Heart right ventricle (tissue), 16 donors: ENCODE data around the gene CLIP4. TPM values are rescaled to one million over a fixed set of nuclear protein-coding genes. Genes with fewer than 3 reads are reported as not detected.

ENCODE experiments used
- ATAC-seq, 8 donors: fragments of 200-7000 bp; cut with Tn5 transposase; one replicate each; pipeline ENCODE4 v1.9.1; 2020; ENCODE audit warnings: mild to moderate bottlenecking in 8 of 8, moderate library complexity in 8 of 8, moderate number of reproducible peaks in 1 of 8
- DNase-seq, 2 donors: peaks; one replicate each; pipeline ENCODE4 v3.0.0-alpha.2; 2020
- H3K27ac ChIP-seq, 10 donors: fragments of 200-600 bp; sonication (generic) in 2 of 10; one replicate each; pipeline versions ENCODE4 v1.5.0 to v1.8.0; 2020 to 2022; ENCODE audit warnings: mild to moderate bottlenecking in 3 of 10
- H3K27me3 ChIP-seq, 7 donors: fragments of 200-600 bp; one replicate each; pipeline ENCODE4 v1.8.0; 2021 to 2022; ENCODE audit warnings: mild to moderate bottlenecking in 2 of 7
- H3K36me3 ChIP-seq, 9 donors: fragments of 200-600 bp; sonication (generic) in 1 of 9; one replicate each; pipeline versions ENCODE4 v1.5.0 to v1.8.0; 2020 to 2022; ENCODE audit warnings: mild to moderate bottlenecking in 2 of 9
- H3K4me1 ChIP-seq, 9 donors: fragments of 200-600 bp; sonication (generic) in 1 of 9; one replicate each; pipeline versions ENCODE4 v1.5.0 to v1.8.0; 2020 to 2022; ENCODE audit warnings: mild to moderate bottlenecking in 4 of 9
- H3K4me3 ChIP-seq, 10 donors: fragments of 200-600 bp; sonication (generic) in 2 of 10; one replicate each; pipeline versions ENCODE4 v1.5.0 to v1.8.0; 2020 to 2022; ENCODE audit warnings: mild to moderate bottlenecking in 7 of 10, moderate library complexity in 2 of 10
- H3K9me3 ChIP-seq, 11 donors: fragments of 200-600 bp in 10 of 11; sonication (generic) in 2 of 11; one replicate each; pipeline versions ENCODE4 v1.5.0 to v1.8.0; 2013 to 2022; ENCODE audit warnings: mild to moderate bottlenecking in 2 of 11, control low read depth in 1 of 11, moderate library complexity in 1 of 11
- WGBS, 2 donors: extraction: QIAGEN DNeasy Blood & Tissue Kit; methylation state at CpG; one replicate each; pipeline ENCODE4 v1.1.7; 2013; ENCODE audit warnings: inconsistent platforms in 1 of 2; 5-methylcytosine and 5-hydroxymethylcytosine counted together
- intact Hi-C, 10 donors: fragments of 100-400 bp; cut with DNase I; formaldehyde crosslinking; loops; one replicate each; pipeline versions ENCODE4 v1.11.1 to v1.14.2; 2022
- polyA plus RNA-seq, 2 donors: library from polyadenylated mRNA; stranded (reverse); fragments of 200-250 nt; gene quantifications; one replicate each; pipeline ENCODE4 v1.2.3, GENCODE V29; 2013
- total RNA-seq, 10 donors: library from RNA; stranded (reverse); fragmentation: NEBNext Ultra II Directional in 3 of 10; extraction: Animal tissue kit (Norgen Biotek cat#: 25700) in 3 of 10; gene quantifications; one replicate each; pipeline versions ENCODE4 v1.2.1 to v1.2.4, GENCODE V29; 2021 to 2023
- TF ChIP-seq, protein P1 (sequence below), 9 donors: fragments of 200-600 bp; sonication (generic) in 2 of 9; IDR thresholded peaks; one replicate each; pipeline versions ENCODE4 v1.5.0 to v1.8.0; 2021 to 2022; ENCODE audit warnings: antibody characterized with exemption in 9 of 9, mild to moderate bottlenecking in 5 of 9, moderate library complexity in 1 of 9
- donor health status: Arrhythmogenic right ventricular cardiomyopathy.
- donor health status: ischemic (EF 13 %, LVEDD 7.1; RV severe dilation, severe dysfunction).
- donor health status: healthy with polysubstance abuse.
- donor health status: DM: no; HTN: yes; CAD: no.
- donor health status: DM: no; HTN: no; CAD: no.
- donor health status: ischemic (EF 25% LVEDD 6.9; RV normal size, moderate dysfunction).
- donor health status: ischemic (EF 25% LVEDD 5.7; RV mildly dilated, moderate dysfunction).
- donor health status: healthy.
- donor health status: DM: yes; HTN: yes; CAD: no.
- donor health status: Ischemic cardiomyopathy.
- donor health status: ischemic (EF 35%, LVEDD 5.7; RV mildly dilated, moderate dysfunction).
- donor health status: nonischemic (EF 11% LVEDD 7.7; RV severe dilation, severe dysfunction).
- donor health status: DM: yes; HTN: yes; CAD: no.
- donor health status: PGD.
- donor health status: ischemic (EF 29% LVEDD 5.4; RV normal size, mild dysfunction).
- donor health status: nonischemic (EF 23%, LVEDD 6.1; RV moderate dilation, normal function).

Gene CLIP4
- total and polyA plus RNA-seq, 12 donors, result 8.3 to 55.2 (median 42.8) TPM

DNA sequence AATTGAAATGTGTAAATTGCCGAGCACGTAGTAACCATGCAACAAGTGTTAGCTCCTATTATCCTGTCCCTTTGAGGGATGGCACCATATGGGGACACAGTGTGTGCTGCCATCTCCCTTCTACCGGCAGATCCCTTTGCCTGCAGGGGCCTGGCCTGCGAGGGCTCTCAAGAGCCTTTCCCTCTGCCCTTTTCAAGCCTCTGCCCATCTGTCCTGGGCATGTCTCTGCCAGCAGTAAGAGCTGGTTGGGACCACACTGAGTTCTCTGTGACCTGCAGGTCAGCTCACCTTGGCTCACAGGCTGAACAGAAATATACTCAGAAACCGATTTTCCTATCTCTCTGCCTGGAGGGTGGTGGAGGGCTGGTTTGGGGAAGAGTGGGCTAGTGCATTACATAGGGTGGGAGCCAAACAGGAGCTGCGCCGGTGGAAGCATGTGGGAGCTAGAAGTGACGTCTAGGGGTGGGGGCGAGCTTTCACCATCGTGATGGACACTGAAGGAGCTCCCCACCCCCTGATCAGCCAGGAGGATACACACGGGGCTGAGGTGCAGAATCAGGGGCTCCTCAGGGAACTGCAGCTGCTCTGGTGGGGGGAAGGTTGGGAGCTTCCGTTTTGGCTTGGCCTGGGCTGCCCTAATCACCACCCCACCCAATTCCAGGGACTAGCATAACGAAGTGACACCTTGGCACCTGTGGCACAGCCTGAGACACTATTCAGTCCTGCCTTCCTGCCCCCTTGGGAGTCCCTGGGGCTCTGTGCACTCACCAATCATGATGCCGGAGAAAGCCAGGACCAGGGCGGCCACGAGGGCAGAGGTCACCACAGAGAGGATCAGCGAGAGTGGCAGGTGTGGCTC, 109.7 kb downstream of the CLIP4 start:
- no peak for ATAC-seq
- no peaks in the 10 kb centered on the region for H3K9me3 ChIP-seq
- H3K4me3 ChIP-seq, result no peak overlapping the region
- H3K27me3 ChIP-seq, result peaks cover 0 to 57% (median 44%) of the 10 kb centered on the region in 7 donors
- H3K36me3 ChIP-seq, result no peaks in the 10 kb centered on the region
- TF ChIP-seq, protein P1, sequence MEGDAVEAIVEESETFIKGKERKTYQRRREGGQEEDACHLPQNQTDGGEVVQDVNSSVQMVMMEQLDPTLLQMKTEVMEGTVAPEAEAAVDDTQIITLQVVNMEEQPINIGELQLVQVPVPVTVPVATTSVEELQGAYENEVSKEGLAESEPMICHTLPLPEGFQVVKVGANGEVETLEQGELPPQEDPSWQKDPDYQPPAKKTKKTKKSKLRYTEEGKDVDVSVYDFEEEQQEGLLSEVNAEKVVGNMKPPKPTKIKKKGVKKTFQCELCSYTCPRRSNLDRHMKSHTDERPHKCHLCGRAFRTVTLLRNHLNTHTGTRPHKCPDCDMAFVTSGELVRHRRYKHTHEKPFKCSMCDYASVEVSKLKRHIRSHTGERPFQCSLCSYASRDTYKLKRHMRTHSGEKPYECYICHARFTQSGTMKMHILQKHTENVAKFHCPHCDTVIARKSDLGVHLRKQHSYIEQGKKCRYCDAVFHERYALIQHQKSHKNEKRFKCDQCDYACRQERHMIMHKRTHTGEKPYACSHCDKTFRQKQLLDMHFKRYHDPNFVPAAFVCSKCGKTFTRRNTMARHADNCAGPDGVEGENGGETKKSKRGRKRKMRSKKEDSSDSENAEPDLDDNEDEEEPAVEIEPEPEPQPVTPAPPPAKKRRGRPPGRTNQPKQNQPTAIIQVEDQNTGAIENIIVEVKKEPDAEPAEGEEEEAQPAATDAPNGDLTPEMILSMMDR (IDR thresholded peaks at IDR 0.05), result no peak
- H3K4me1 ChIP-seq, result peaks cover 0 to 18% (median 0%) of the 10 kb centered on the region in 9 donors
- no peak for DNase-seq
- intact Hi-C loops, result no loop called here
- WGBS, 2 donors, result 71 to 78% methylated on average over 17 of the region's 17 CpGs
- H3K27ac ChIP-seq, result no peak overlapping the region

DNA sequence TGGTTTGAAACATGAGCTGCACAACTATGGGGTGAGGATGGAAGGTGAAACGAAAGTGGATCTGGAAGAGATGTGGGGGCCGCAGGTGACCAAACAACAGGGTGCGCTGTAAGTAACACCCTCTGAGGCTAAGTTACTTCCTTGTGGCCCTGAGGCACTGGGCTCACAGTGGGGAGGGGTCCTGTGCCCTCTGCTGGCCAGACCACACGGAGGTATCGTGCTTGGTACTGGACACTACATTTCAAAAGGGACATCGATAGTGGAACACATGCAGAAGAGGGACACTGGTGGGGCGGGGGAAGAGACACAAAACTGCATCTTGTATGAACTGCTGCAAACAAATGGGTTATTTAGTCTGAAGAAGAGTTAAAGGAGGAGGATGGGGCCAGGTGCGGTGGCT, 110.6 kb downstream of the CLIP4 start:
- Histone ChIP-seq H3K4me1 (peaks cover 0 to 18% (median 0%) of the 10 kb centered on the region in 9 donors), H3K27ac (no peak overlapping the region), H3K27me3 (peaks cover 0 to 53% (median 44%) of the 10 kb centered on the region in 7 donors), H3K4me3 (no peak overlapping the region), H3K36me3 (no peaks in the 10 kb centered on the region), H3K9me3 (no peaks in the 10 kb centered on the region)
- ATAC-seq (no peak), DNase-seq (no peak)
- intact Hi-C loops, result no loop called here
- 76 to 80% methylated on average over 8 of the region's 8 CpGs for WGBS, 2 donors
- TF ChIP-seq, protein P1 (IDR thresholded peaks at IDR 0.05), result no peak

DNA sequence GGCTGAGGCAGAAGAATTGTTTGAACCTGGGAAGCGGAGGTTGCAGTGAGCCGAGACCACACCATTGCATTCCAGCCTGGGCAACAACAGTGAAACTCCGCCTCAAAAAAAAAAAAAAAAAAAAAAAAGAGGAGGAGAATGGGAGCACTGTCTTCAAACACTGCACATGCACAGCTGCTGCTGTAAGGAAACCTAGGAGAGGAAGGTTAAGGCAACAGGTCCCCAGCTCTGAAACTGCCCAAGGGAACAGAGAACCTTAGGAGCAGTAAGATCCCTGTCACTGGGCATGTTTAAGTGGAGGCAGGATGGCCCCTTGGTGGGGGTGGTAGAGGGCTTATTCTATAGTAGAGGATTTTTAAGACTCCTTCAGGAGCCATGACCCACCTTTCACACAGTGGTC, 111.2 kb downstream of the CLIP4 start:
- WGBS, 2 donors, result 80 to 82% methylated on average over 2 to 3 of the region's 3 CpGs

DNA sequence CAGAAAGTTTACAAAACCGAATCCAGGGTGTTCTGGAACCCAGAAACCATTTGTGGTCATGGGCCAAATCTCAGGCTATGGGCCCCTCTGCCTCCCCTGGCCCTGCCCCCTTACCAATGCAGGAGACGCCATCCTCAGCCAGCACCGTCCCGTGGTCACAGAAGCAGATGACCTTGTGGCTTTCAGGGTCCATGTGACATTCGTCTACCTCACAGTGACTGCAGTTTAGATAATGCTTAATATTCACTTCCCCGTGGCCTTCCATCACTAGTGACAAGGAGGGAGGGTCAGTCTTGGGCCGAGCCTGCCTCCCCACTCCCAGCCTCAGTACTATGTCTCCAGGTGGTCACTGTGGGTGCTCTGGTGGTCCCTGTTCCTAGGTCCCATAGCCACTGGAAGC, 111.6 kb downstream of the CLIP4 start:
- H3K27me3 ChIP-seq, result peaks cover 0 to 53% (median 44%) of the 10 kb centered on the region in 7 donors
- no peak overlapping the region for H3K4me3 ChIP-seq
- no peak overlapping the region for H3K27ac ChIP-seq
- intact Hi-C loops, result no loop called here
- H3K36me3 ChIP-seq, result no peaks in the 10 kb centered on the region
- H3K4me1 ChIP-seq, result peaks cover 0 to 18% (median 0%) of the 10 kb centered on the region in 9 donors
- DNase-seq (no peak), ATAC-seq (no peak)
- TF ChIP-seq, protein P1 (IDR thresholded peaks at IDR 0.05), result no peak
- 62 to 63% methylated on average over 7 of the region's 7 CpGs for WGBS, 2 donors
- H3K9me3 ChIP-seq, result no peaks in the 10 kb centered on the region

More for the DNA sequence above, 111.2 kb downstream of the CLIP4 start:
- ATAC-seq (no peak), DNase-seq (no peak)
- TF ChIP-seq, protein P1 (IDR thresholded peaks at IDR 0.05), result no peak
- Histone ChIP-seq H3K4me1 (peaks cover 0 to 18% (median 0%) of the 10 kb centered on the region in 9 donors), H3K27ac (no peak overlapping the region), H3K36me3 (no peaks in the 10 kb centered on the region), H3K4me3 (no peak overlapping the region), H3K9me3 (no peaks in the 10 kb centered on the region), H3K27me3 (peaks cover 0 to 53% (median 44%) of the 10 kb centered on the region in 7 donors)
- intact Hi-C loops, result no loop called here
